SU-DHL-6 (cell line): ENCODE data around the gene C22orf42.

ENCODE experiments used
- H2AFZ ChIP-seq: fragments of 200-600 bp; sonication (generic); 2 replicates; pipeline ENCODE4 v1.6.1; 2014; ENCODE audit warnings: low read depth, mild to moderate bottlenecking, moderate library complexity, mixed read lengths, antibody characterized with exemption, low read length; ENCODE audit not compliant: severe bottlenecking
- H3F3A ChIP-seq: fragments of 200-600 bp; shearing (Covaris generic); 2 replicates; pipeline ENCODE4 v1.6.0; 2016; ENCODE audit warnings: antibody characterized with exemption, mild to moderate bottlenecking; ENCODE audit not compliant: insufficient read depth
- H3K27ac ChIP-seq: fragments of 200-600 bp; sonication (generic); 2 replicates; pipeline ENCODE4 v1.5.1; 2016; ENCODE audit warnings: low read depth, mild to moderate bottlenecking, low read length, moderate library complexity, mixed read lengths
- H3K27me3 ChIP-seq: fragments of 200-600 bp; sonication (generic), shearing (Covaris generic); 2 replicates; pipeline ENCODE4 v1.6.0; 2014; ENCODE audit warnings: mild to moderate bottlenecking, low read length
- H3K36me3 ChIP-seq: fragments of 200-600 bp; sonication (generic); 2 replicates; pipeline ENCODE4 v1.6.1; 2014; ENCODE audit warnings: mild to moderate bottlenecking, low read length, mixed read lengths
- H3K4me2 ChIP-seq: fragments of 300-600, 200-600 bp; shearing (Covaris generic), sonication (generic); 2 replicates; pipeline ENCODE4 v1.6.0; 2014; ENCODE audit warnings: low read length, low read depth, mild to moderate bottlenecking; ENCODE audit not compliant: poor library complexity, severe bottlenecking
- H3K4me3 ChIP-seq: fragments of 200-600 bp; sonication (generic); 2 replicates; pipeline ENCODE4 v1.5.1; 2014; ENCODE audit warnings: antibody characterized with exemption, low read length, mild to moderate bottlenecking, mixed read lengths; ENCODE audit not compliant: insufficient read depth, poor library complexity, severe bottlenecking
- H3K79me2 ChIP-seq: fragments of 200-600 bp; sonication (generic); 2 replicates; pipeline ENCODE4 v1.6.1; 2014; ENCODE audit warnings: mild to moderate bottlenecking, low read length, moderate library complexity; ENCODE audit not compliant: insufficient read depth
- H3K9ac ChIP-seq: fragments of 200-600 bp; sonication (generic); 2 replicates; pipeline ENCODE4 v1.7.0; 2014; ENCODE audit warnings: mild to moderate bottlenecking, low read length
- H3K9me2 ChIP-seq: fragments of 200-600 bp; sonication (generic); replicated peaks from 2 replicates; pipeline ENCODE4 v1.6.1; 2014; ENCODE audit warnings: low read length; ENCODE audit not compliant: insufficient read depth
- H3K9me3 ChIP-seq: fragments of 200-600 bp; sonication (generic); 2 replicates; pipeline ENCODE4 v1.6.1; 2014; ENCODE audit warnings: low read length, mixed read lengths; ENCODE audit not compliant: insufficient read depth
- H4K20me1 ChIP-seq: fragments of 200-600 bp; sonication (generic); 2 replicates; pipeline ENCODE4 v1.6.1; 2014; ENCODE audit warnings: low read depth, mild to moderate bottlenecking, antibody characterized with exemption, low read length, moderate library complexity, mixed read lengths
- CTCF ChIP-seq: fragments of 200-600 bp; sonication (generic); IDR thresholded peaks from one replicate; pipeline ENCODE4 v1.5.1; 2017; ENCODE audit warnings: antibody characterized with exemption, mild to moderate bottlenecking, low read length, moderate library complexity; ENCODE audit not compliant: insufficient read depth, poor library complexity, severe bottlenecking
- EZH2phosphoT487 ChIP-seq: fragments of 200-600 bp; sonication (generic), shearing (Covaris generic); conservative IDR thresholded peaks from 2 replicates; pipeline ENCODE4 v1.6.1; 2018; ENCODE audit warnings: mild to moderate bottlenecking, antibody characterized with exemption, low read length, moderate library complexity, mixed read lengths

C22orf42 gene

GRCh38 chr22:32132783-32133182 lies 26.3 kb downstream of the C22orf42 start:
- H3K36me3 ChIP-seq, result no peaks in the 10 kb centered on the region
- H3K4me3 ChIP-seq, result no peak overlapping the region
- no peaks in the 10 kb centered on the region for H3K79me2 ChIP-seq
- H3K9ac ChIP-seq, result no peak overlapping the region
- H3K9me2 ChIP-seq, result no peaks in the 10 kb centered on the region
- TF ChIP-seq EZH2phosphoT487, result no peak
- TF ChIP-seq CTCF, result no peak
- H2AFZ ChIP-seq, result no peak overlapping the region
- H3K27me3 ChIP-seq, result no peaks in the 10 kb centered on the region
- H3F3A ChIP-seq, result no peaks in the 10 kb centered on the region
- H3K9me3 ChIP-seq, result no peaks in the 10 kb centered on the region
- no peak overlapping the region for H3K27ac ChIP-seq
- H3K4me2 ChIP-seq, result no peak overlapping the region
- no peaks in the 10 kb centered on the region for H4K20me1 ChIP-seq

GRCh38 chr22:32132126-32132525 lies 27.0 kb downstream of the C22orf42 start:
- no peaks in the 10 kb centered on the region for H3K27me3 ChIP-seq
- no peak overlapping the region for H3K27ac ChIP-seq
- no peak overlapping the region for H2AFZ ChIP-seq
- no peaks in the 10 kb centered on the region for H3K36me3 ChIP-seq
- H3K9me3 ChIP-seq, result no peaks in the 10 kb centered on the region
- TF ChIP-seq CTCF, result no peak
- TF ChIP-seq EZH2phosphoT487, result no peak
- no peaks in the 10 kb centered on the region for H3F3A ChIP-seq
- no peaks in the 10 kb centered on the region for H4K20me1 ChIP-seq
- H3K4me2 ChIP-seq, result no peak overlapping the region
- H3K9ac ChIP-seq, result no peak overlapping the region
- H3K79me2 ChIP-seq, result no peaks in the 10 kb centered on the region
- H3K4me3 ChIP-seq, result no peak overlapping the region
- no peaks in the 10 kb centered on the region for H3K9me2 ChIP-seq

GRCh38 chr22:32130464-32130863 lies 28.6 kb downstream of the C22orf42 start:
- H2AFZ ChIP-seq, result no peak overlapping the region
- H3K4me2 ChIP-seq, result no peak overlapping the region
- TF ChIP-seq CTCF (no peak), EZH2phosphoT487 (no peak)

GRCh38 chr22:32127904-32128303 lies 31.2 kb downstream of the C22orf42 start:
- TF ChIP-seq EZH2phosphoT487 (no peak), CTCF (no peak)

More at GRCh38 chr22:32130464-32130863, 28.6 kb downstream of the C22orf42 start:
- H4K20me1 ChIP-seq, result no peaks in the 10 kb centered on the region
- H3K9ac ChIP-seq, result no peak overlapping the region
- H3K4me3 ChIP-seq, result no peak overlapping the region
- no peaks in the 10 kb centered on the region for H3K79me2 ChIP-seq
- no peaks in the 10 kb centered on the region for H3F3A ChIP-seq
- H3K9me3 ChIP-seq, result no peaks in the 10 kb centered on the region
- H3K36me3 ChIP-seq, result no peaks in the 10 kb centered on the region
- no peaks in the 10 kb centered on the region for H3K27me3 ChIP-seq
- no peak overlapping the region for H3K27ac ChIP-seq
- no peaks in the 10 kb centered on the region for H3K9me2 ChIP-seq

More at GRCh38 chr22:32127904-32128303, 31.2 kb downstream of the C22orf42 start:
- no peaks in the 10 kb centered on the region for H3K9me3 ChIP-seq
- H3K79me2 ChIP-seq, result no peaks in the 10 kb centered on the region
- no peaks in the 10 kb centered on the region for H3K36me3 ChIP-seq
- no peak overlapping the region for H3K9ac ChIP-seq
- no peaks in the 10 kb centered on the region for H3F3A ChIP-seq
- no peaks in the 10 kb centered on the region for H3K27me3 ChIP-seq
- no peak overlapping the region for H3K4me2 ChIP-seq
- no peaks in the 10 kb centered on the region for H4K20me1 ChIP-seq
- no peaks in the 10 kb centered on the region for H3K9me2 ChIP-seq
- H3K4me3 ChIP-seq, result no peak overlapping the region
- H3K27ac ChIP-seq, result no peak overlapping the region
- no peak overlapping the region for H2AFZ ChIP-seq
